Measurements from ENCODE around the gene AKR1C1. TPM values are rescaled to one million over a fixed set of nuclear protein-coding genes. Genes with fewer than 3 reads are reported as not detected.
"Not testable (repeated sequence)": the region's sequence is repeated elsewhere in the genome, so short reads cannot be mapped to it uniquely, and the experiment has no call there.

AKR1C1 gene
- total and polyA plus RNA-seq, 2 donors (not counting 1 experiment from before 2014, with no cell fraction given), result 0.25 TPM; not detected in 1

DNA sequence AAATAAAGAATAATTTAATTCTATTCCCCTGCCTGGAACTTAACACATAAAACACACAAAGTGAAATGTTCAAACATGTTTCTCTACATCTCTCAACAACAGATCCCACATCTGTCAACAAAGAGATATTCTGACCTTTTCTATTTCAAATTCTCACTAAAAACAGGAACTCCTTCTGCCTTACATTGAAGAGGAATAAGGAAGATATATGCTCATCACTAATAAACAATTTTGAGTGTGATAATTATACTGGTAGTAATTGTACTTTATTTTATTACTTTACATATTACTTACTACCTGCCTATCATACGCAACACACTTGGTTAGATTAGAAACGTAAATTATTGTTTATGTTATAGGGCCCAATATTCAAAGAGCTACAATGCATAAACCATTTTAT is 27.0 kb downstream of the AKR1C1 start:
- POLR2A ChIA-PET, result no interaction called here

DNA sequence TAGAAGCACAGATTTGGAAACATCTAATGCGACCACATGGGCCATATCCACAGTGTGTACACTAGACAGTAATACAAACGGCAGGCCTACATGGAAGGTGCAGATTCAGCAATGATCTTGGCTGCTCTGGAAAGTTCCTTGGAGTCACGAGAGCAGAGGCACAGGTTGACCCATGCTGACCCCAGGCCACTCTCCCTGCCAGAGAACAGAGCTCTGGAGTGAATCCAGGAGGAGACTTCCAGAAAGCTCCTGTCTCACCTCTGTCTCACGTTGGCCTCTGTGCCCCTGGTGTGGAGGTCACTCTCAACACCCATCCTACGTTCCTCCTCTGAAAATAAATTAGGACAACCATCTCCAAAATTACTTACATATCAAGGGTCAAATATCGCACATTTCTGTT is 28.2 kb downstream of the AKR1C1 start:
- POLR2A ChIA-PET; H3K9me3 ChIP-seq (ENCODE audit: control extremely low read depth in 1 of 3, control insufficient read depth in 2 of 3, insufficient read depth in 1 of 3, low read length in 2 of 3); H3K27me3 ChIP-seq (replicated peaks in 1 of 4; ENCODE audit: control extremely low read depth in 1 of 4, control insufficient read depth in 3 of 4, insufficient read depth in 4 of 4, low read length in 3 of 4); H3K9ac ChIP-seq (ENCODE audit: low read length); H2AFZ ChIP-seq (ENCODE audit: insufficient read depth, low read depth, low read length, poor library complexity, severe bottlenecking); H3K9me3 Mint-ChIP-seq (ENCODE audit: insufficient read depth); DNase-seq; H3K36me3 ChIP-seq (replicated peaks in 1 of 2; ENCODE audit: control extremely low read depth in 1 of 2, control insufficient read depth in 1 of 2, extremely low read depth in 1 of 2, insufficient read depth in 2 of 2, low read length in 1 of 2); H4K20me1 ChIP-seq (ENCODE audit: control insufficient read depth, insufficient read depth, low read length, poor library complexity, severe bottlenecking); H3K4me3 ChIP-seq (ENCODE audit: control extremely low read depth in 1 of 5, extremely low read depth in 1 of 5, insufficient read depth in 1 of 5, low read depth in 2 of 5, low read length in 4 of 5); intact Hi-C loops (cut with micrococcal nuclease); H3K79me2 ChIP-seq (ENCODE audit: control insufficient read depth, insufficient read depth, low read length); H3K27ac Mint-ChIP-seq; H3K4me1 ChIP-seq (ENCODE audit: control insufficient read depth in 2 of 2, insufficient read depth in 2 of 2, low read length in 2 of 2); H3K27ac ChIP-seq (ENCODE audit: low read length in 2 of 2); CTCF ChIA-PET; H3K4me1 Mint-ChIP-seq; ATAC-seq (ENCODE audit: low read depth); H3K4me3 Mint-ChIP-seq; H3K27me3 Mint-ChIP-seq; H3K4me2 ChIP-seq (replicated peaks; ENCODE audit: low read depth, low read length, poor library complexity, severe bottlenecking): not testable (repeated sequence)
- WGBS (ENCODE audit: insufficient coverage), result 100% methylated on average over 1 of the region's 6 CpGs

More for the DNA sequence above, 27.0 kb downstream of the AKR1C1 start:
- CTCF ChIA-PET, result no interaction called here
- Histone ChIP-seq H2AFZ (ENCODE audit: insufficient read depth, low read depth, low read length, poor library complexity, severe bottlenecking) (no peak overlapping the region), H3K27me3 (replicated peaks in 1 of 4; ENCODE audit: control extremely low read depth in 1 of 4, control insufficient read depth in 3 of 4, insufficient read depth in 4 of 4, low read length in 3 of 4) (no peaks in the 10 kb centered on the region), H3K27ac (ENCODE audit: low read length in 2 of 2) (no peak overlapping the region), H3K79me2 (ENCODE audit: control insufficient read depth, insufficient read depth, low read length) (no peaks in the 10 kb centered on the region), H3K9me3 (ENCODE audit: control extremely low read depth in 1 of 3, control insufficient read depth in 2 of 3, insufficient read depth in 1 of 3, low read length in 2 of 3) (no peaks in the 10 kb centered on the region), H3K36me3 (replicated peaks in 1 of 2; ENCODE audit: control extremely low read depth in 1 of 2, control insufficient read depth in 1 of 2, extremely low read depth in 1 of 2, insufficient read depth in 2 of 2, low read length in 1 of 2) (no peaks in the 10 kb centered on the region), H3K4me3 (ENCODE audit: control extremely low read depth in 1 of 5, extremely low read depth in 1 of 5, insufficient read depth in 1 of 5, low read depth in 2 of 5, low read length in 4 of 5) (no peak overlapping the region), H3K4me2 (replicated peaks; ENCODE audit: low read depth, low read length, poor library complexity, severe bottlenecking) (no peak overlapping the region), H3K9ac (ENCODE audit: low read length) (no peak overlapping the region), H4K20me1 (ENCODE audit: control insufficient read depth, insufficient read depth, low read length, poor library complexity, severe bottlenecking) (no peaks in the 10 kb centered on the region), H3K4me1 (ENCODE audit: control insufficient read depth in 2 of 2, insufficient read depth in 2 of 2, low read length in 2 of 2) (no peaks in the 10 kb centered on the region)
- no peak overlapping the region for H3K27ac Mint-ChIP-seq
- no peaks in the 10 kb centered on the region for H3K9me3 Mint-ChIP-seq (ENCODE audit: insufficient read depth)
- no peaks in the 10 kb centered on the region for H3K4me1 Mint-ChIP-seq
- no peaks in the 10 kb centered on the region for H3K27me3 Mint-ChIP-seq
- no CpG with 5 or more reads among the region's 2 CpGs for WGBS (ENCODE audit: insufficient coverage)
- intact Hi-C loops (cut with micrococcal nuclease), result no loop called here
- ATAC-seq (ENCODE audit: low read depth), result no peak
- TF ChIP-seq EZH2 (IDR thresholded peaks at IDR 0.05; ENCODE audit: borderline replicate concordance, insufficient read depth, low read depth, low read length, poor library complexity, severe bottlenecking), result no peak
- no peak for TF ChIP-seq CTCF (IDR thresholded peaks at IDR 0.05)
- DNase-seq, result no peak
- H3K4me3 Mint-ChIP-seq, result no peak overlapping the region

GRCh38 chr10:4992564-4992963 is 29.3 kb downstream of the AKR1C1 start:
- H3K9me3 Mint-ChIP-seq (ENCODE audit: insufficient read depth); H3K27ac Mint-ChIP-seq; H3K27me3 Mint-ChIP-seq; H4K20me1 ChIP-seq (ENCODE audit: control insufficient read depth, insufficient read depth, low read length, poor library complexity, severe bottlenecking); CTCF ChIA-PET; ATAC-seq (ENCODE audit: low read depth); DNase-seq; H3K4me3 Mint-ChIP-seq; intact Hi-C loops (cut with micrococcal nuclease); POLR2A ChIA-PET; H3K4me2 ChIP-seq (replicated peaks; ENCODE audit: low read depth, low read length, poor library complexity, severe bottlenecking); H3K9ac ChIP-seq (ENCODE audit: low read length); H3K27me3 ChIP-seq (replicated peaks in 1 of 4; ENCODE audit: control extremely low read depth in 1 of 4, control insufficient read depth in 3 of 4, insufficient read depth in 4 of 4, low read length in 3 of 4); H3K9me3 ChIP-seq (ENCODE audit: control extremely low read depth in 1 of 3, control insufficient read depth in 2 of 3, insufficient read depth in 1 of 3, low read length in 2 of 3); H3K4me1 Mint-ChIP-seq; H3K79me2 ChIP-seq (ENCODE audit: control insufficient read depth, insufficient read depth, low read length); H2AFZ ChIP-seq (ENCODE audit: insufficient read depth, low read depth, low read length, poor library complexity, severe bottlenecking); H3K4me1 ChIP-seq (ENCODE audit: control insufficient read depth in 2 of 2, insufficient read depth in 2 of 2, low read length in 2 of 2); H3K27ac ChIP-seq (ENCODE audit: low read length in 2 of 2); H3K4me3 ChIP-seq (ENCODE audit: control extremely low read depth in 1 of 5, extremely low read depth in 1 of 5, insufficient read depth in 1 of 5, low read depth in 2 of 5, low read length in 4 of 5); H3K36me3 ChIP-seq (replicated peaks in 1 of 2; ENCODE audit: control extremely low read depth in 1 of 2, control insufficient read depth in 1 of 2, extremely low read depth in 1 of 2, insufficient read depth in 2 of 2, low read length in 1 of 2): not testable (repeated sequence)
- 90% methylated on average over 5 of the region's 10 CpGs for WGBS (ENCODE audit: insufficient coverage)
